ENCODE results near the gene SERPINF2. TPM values are rescaled to one million over a fixed set of nuclear protein-coding genes. Genes with fewer than 3 reads are reported as not detected.
"Not testable (repeated sequence)": the region's sequence is repeated elsewhere in the genome, so short reads cannot be mapped to it uniquely, and the experiment has no call there.

Gene SERPINF2
- total RNA-seq, 1 donor from 2014 or later: 0.17 TPM

- no peak for DNase-seq
Measured at GRCh38 chr17:1762901-1763898, 20.5 kb downstream of the SERPINF2 start.

GRCh38 chr17:1764284-1764683 is 21.6 kb downstream of the SERPINF2 start:
- DNase-seq: peak; percentile 83

- DNase-seq: not testable (repeated sequence)
Measured at GRCh38 chr17:1764705-1765104, 22.0 kb downstream of the SERPINF2 start.

- DNase-seq: no peak
Measured at GRCh38 chr17:1765576-1765975, 22.9 kb downstream of the SERPINF2 start.

GRCh38 chr17:1766382-1767135 is 23.9 kb downstream of the SERPINF2 start:
- DNase-seq: no peak

- no peak for DNase-seq
Measured at GRCh38 chr17:1767358-1767757, 24.7 kb downstream of the SERPINF2 start.

GRCh38 chr17:1769822-1770477 is 27.3 kb downstream of the SERPINF2 start:
- no peak for DNase-seq

- not testable (repeated sequence) for DNase-seq
Measured at GRCh38 chr17:1773000-1773695, 30.5 kb downstream of the SERPINF2 start.

- DNase-seq: no peak
Measured at GRCh38 chr17:1773696-1774181, 31.1 kb downstream of the SERPINF2 start.

GRCh38 chr17:1774390-1775176 is 31.9 kb downstream of the SERPINF2 start:
- DNase-seq: no peak

- DNase-seq: no peak
Measured at GRCh38 chr17:1776328-1776727, 33.7 kb downstream of the SERPINF2 start.

GRCh38 chr17:1776857-1777256 is 34.2 kb downstream of the SERPINF2 start:
- no peak for DNase-seq

- DNase-seq: peak; percentile 79
Measured at GRCh38 chr17:1779571-1780131, 37.0 kb downstream of the SERPINF2 start.

- no peak for DNase-seq
Measured at GRCh38 chr17:1782171-1782567, 39.5 kb downstream of the SERPINF2 start.

- DNase-seq: no peak
Measured at GRCh38 chr17:1783271-1783670, 40.6 kb downstream of the SERPINF2 start.

- DNase-seq: peak; percentile 90
Measured at GRCh38 chr17:1783834-1784611, 41.4 kb downstream of the SERPINF2 start.

GRCh38 chr17:1785930-1786329 is 43.3 kb downstream of the SERPINF2 start:
- DNase-seq: peak; percentile 26

GRCh38 chr17:1786708-1787107 is 44.0 kb downstream of the SERPINF2 start:
- DNase-seq: no peak

GRCh38 chr17:1787301-1787902 is 44.7 kb downstream of the SERPINF2 start:
- DNase-seq: peak; percentile 94

GRCh38 chr17:1789936-1790335 is 47.3 kb downstream of the SERPINF2 start:
- peak; percentile 13 for DNase-seq

Data from dermis blood vessel endothelial cell (primary cell).